ENCODE results near the gene FAM209B.

FAM209B gene

DNA sequence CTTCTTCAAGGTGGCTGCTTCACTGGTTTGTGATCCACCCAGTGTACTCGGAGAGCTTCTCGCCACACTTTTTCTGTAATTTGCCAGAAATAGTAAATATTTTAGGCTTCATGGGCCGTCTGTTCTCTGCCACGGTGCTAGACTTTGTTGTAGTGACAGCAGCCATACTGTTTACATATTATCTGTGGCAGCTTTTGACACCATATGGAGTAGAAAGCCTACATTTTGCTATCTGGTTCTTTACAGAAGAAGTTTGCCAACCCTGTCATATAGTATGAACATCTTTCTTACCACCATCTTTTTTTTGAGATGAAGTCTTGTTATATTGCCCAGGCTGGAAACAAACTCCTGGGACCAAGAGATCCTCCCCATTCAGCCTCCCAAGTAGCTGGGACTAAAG lies 32.5 kb downstream of the FAM209B start:
- H3K9ac ChIP-seq (ENCODE audit: insufficient read length, low read depth), result no peak overlapping the region
- no peaks in the 10 kb centered on the region for H3K36me3 ChIP-seq (ENCODE audit: insufficient read depth, insufficient read length, low read length)
- H3K4me3 ChIP-seq (ENCODE audit: insufficient read length, low read depth), result no peak overlapping the region
- TF ChIP-seq YY1 (IDR thresholded peaks at IDR 0.05; ENCODE audit: insufficient read depth, insufficient read length) (no peak), SUZ12 (IDR thresholded peaks at IDR 0.05; ENCODE audit: extremely low read depth, insufficient read depth, insufficient read length) (no peak), ZNF274 (IDR thresholded peaks at IDR 0.05; ENCODE audit: low read depth, low read length) (no peak)
- no peak for DNase-seq (ENCODE audit: low read depth, low spot score)
- no peaks in the 10 kb centered on the region for H3K4me1 ChIP-seq (ENCODE audit: insufficient read depth, insufficient read length)
- no peaks in the 10 kb centered on the region for H3K27me3 ChIP-seq (ENCODE audit: insufficient read depth, insufficient read length)
- H3K9me3 ChIP-seq (ENCODE audit: insufficient read depth, low read length), result no peaks in the 10 kb centered on the region

- no peak for DNase-seq (ENCODE audit: low read depth, low spot score)
- Histone ChIP-seq H3K27me3 (ENCODE audit: insufficient read depth, insufficient read length) (no peaks in the 10 kb centered on the region), H3K4me3 (ENCODE audit: insufficient read length, low read depth) (no peak overlapping the region), H3K36me3 (ENCODE audit: insufficient read depth, insufficient read length, low read length) (no peaks in the 10 kb centered on the region), H3K9ac (ENCODE audit: insufficient read length, low read depth) (no peak overlapping the region), H3K4me1 (ENCODE audit: insufficient read depth, insufficient read length) (no peaks in the 10 kb centered on the region), H3K9me3 (ENCODE audit: insufficient read depth, low read length) (no peaks in the 10 kb centered on the region)
- TF ChIP-seq YY1 (IDR thresholded peaks at IDR 0.05; ENCODE audit: insufficient read depth, insufficient read length) (no peak), ZNF274 (IDR thresholded peaks at IDR 0.05; ENCODE audit: low read depth, low read length) (no peak), SUZ12 (IDR thresholded peaks at IDR 0.05; ENCODE audit: extremely low read depth, insufficient read depth, insufficient read length) (no peak)
Measured at GRCh38 chr20:56566621-56567020, 33.6 kb downstream of the FAM209B start.

DNA sequence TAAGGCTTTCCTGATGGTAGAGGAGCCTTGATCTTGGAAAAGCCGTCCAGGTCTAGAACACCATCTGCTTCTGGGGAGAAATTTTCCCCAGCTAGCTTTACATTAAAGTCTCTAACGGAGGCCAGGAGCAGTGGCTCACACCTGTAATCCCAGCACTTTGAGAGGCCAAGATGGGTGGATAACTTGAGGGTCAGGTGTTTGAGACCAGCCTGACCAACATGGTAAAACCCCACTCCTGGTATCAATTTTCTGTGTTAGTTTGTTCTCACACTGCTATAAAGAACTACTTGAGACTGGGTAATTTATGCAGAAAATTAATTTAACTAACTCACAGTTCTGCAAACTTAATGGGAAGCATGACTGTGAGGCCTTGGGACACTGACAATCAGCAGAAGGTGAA lies 37.8 kb downstream of the FAM209B start:
- TF ChIP-seq YY1 (IDR thresholded peaks at IDR 0.05; ENCODE audit: insufficient read depth, insufficient read length) (no peak), SUZ12 (IDR thresholded peaks at IDR 0.05; ENCODE audit: extremely low read depth, insufficient read depth, insufficient read length) (no peak), ZNF274 (IDR thresholded peaks at IDR 0.05; ENCODE audit: low read depth, low read length) (no peak)
- H3K9me3 ChIP-seq (ENCODE audit: insufficient read depth, low read length), result no peaks in the 10 kb centered on the region
- no peak overlapping the region for H3K9ac ChIP-seq (ENCODE audit: insufficient read length, low read depth)
- H3K4me3 ChIP-seq (ENCODE audit: insufficient read length, low read depth), result no peak overlapping the region
- no peaks in the 10 kb centered on the region for H3K27me3 ChIP-seq (ENCODE audit: insufficient read depth, insufficient read length)
- no peaks in the 10 kb centered on the region for H3K36me3 ChIP-seq (ENCODE audit: insufficient read depth, insufficient read length, low read length)
- DNase-seq (ENCODE audit: low read depth, low spot score), result no peak
- peaks cover 7% of the 10 kb centered on the region for H3K4me1 ChIP-seq (ENCODE audit: insufficient read depth, insufficient read length)

DNA sequence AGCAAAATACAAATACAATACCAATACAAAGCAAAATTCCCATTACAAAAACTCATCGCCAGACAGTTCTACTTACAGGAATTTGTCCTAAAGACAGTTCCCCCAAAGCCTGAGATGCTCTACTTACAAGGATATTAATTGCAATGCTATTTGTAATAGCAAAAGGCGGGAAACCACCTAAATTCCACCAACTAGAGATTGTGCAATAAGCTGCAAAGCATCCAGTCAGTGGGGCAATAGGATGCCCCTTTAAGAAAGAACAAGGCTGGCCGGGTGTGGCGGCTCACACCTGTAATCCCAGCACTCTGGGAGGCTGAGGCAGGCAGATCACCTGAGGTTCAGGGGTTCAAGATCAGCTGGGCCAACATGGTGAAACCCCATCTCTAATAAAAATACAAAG lies 39.1 kb downstream of the FAM209B start:
- no peak for TF ChIP-seq ZNF274 (IDR thresholded peaks at IDR 0.05; ENCODE audit: low read depth, low read length)
- no peak for TF ChIP-seq YY1 (IDR thresholded peaks at IDR 0.05; ENCODE audit: insufficient read depth, insufficient read length)
- no peak for TF ChIP-seq SUZ12 (IDR thresholded peaks at IDR 0.05; ENCODE audit: extremely low read depth, insufficient read depth, insufficient read length)
- Histone ChIP-seq H3K9ac (ENCODE audit: insufficient read length, low read depth) (no peak overlapping the region), H3K9me3 (ENCODE audit: insufficient read depth, low read length) (no peaks in the 10 kb centered on the region), H3K36me3 (ENCODE audit: insufficient read depth, insufficient read length, low read length) (no peaks in the 10 kb centered on the region), H3K4me3 (ENCODE audit: insufficient read length, low read depth) (no peak overlapping the region), H3K4me1 (ENCODE audit: insufficient read depth, insufficient read length) (peaks cover 7% of the 10 kb centered on the region), H3K27me3 (ENCODE audit: insufficient read depth, insufficient read length) (no peaks in the 10 kb centered on the region)
- DNase-seq (ENCODE audit: low read depth, low spot score), result no peak

- Histone ChIP-seq H3K9me3 (ENCODE audit: insufficient read depth, low read length) (no peaks in the 10 kb centered on the region), H3K36me3 (ENCODE audit: insufficient read depth, insufficient read length, low read length) (no peaks in the 10 kb centered on the region), H3K4me3 (ENCODE audit: insufficient read length, low read depth) (no peak overlapping the region), H3K4me1 (ENCODE audit: insufficient read depth, insufficient read length) (peaks cover 10% of the 10 kb centered on the region), H3K27me3 (ENCODE audit: insufficient read depth, insufficient read length) (no peaks in the 10 kb centered on the region), H3K9ac (ENCODE audit: insufficient read length, low read depth) (no peak overlapping the region)
- DNase-seq (ENCODE audit: low read depth, low spot score), result no peak
- no peak for TF ChIP-seq SUZ12 (IDR thresholded peaks at IDR 0.05; ENCODE audit: extremely low read depth, insufficient read depth, insufficient read length)
- no peak for TF ChIP-seq YY1 (IDR thresholded peaks at IDR 0.05; ENCODE audit: insufficient read depth, insufficient read length)
- no peak for TF ChIP-seq ZNF274 (IDR thresholded peaks at IDR 0.05; ENCODE audit: low read depth, low read length)
Measured at GRCh38 chr20:56573986-56574385, 40.9 kb downstream of the FAM209B start.

DNA sequence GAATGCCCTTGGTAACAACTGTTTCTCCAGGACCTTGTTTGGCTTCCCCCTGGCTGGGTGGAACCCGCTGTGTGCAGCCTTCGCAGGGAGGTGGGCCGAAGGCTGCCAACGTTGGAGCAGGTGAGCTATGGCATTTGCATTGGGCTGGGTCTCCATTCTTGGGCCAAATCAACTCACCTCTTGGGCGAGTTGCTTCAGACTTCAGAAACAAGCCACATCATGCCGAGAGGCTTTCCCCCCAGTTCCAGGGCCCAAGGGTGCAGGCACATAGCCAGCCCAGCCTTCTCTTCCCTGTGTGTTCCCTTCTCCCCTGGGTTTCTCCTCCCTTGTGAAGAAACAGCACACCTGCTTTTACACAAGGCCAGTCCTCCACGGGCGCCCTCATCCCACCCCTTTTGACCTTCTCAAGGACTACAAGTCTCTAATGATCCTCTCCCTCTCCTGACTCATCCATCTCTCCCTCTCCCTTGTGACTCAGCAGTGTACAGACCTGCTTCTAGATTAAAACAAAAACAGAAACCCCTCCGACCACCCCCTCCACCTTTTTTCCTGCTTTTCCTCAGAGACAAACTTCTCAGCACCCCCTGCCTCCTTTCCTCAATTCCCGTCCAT lies 41.6 kb downstream of the FAM209B start:
- Histone ChIP-seq H3K9me3 (ENCODE audit: insufficient read depth, low read length) (no peaks in the 10 kb centered on the region), H3K9ac (ENCODE audit: insufficient read length, low read depth) (no peak overlapping the region), H3K4me3 (ENCODE audit: insufficient read length, low read depth) (no peak overlapping the region), H3K36me3 (ENCODE audit: insufficient read depth, insufficient read length, low read length) (no peaks in the 10 kb centered on the region), H3K4me1 (ENCODE audit: insufficient read depth, insufficient read length) (peaks cover 15% of the 10 kb centered on the region), H3K27me3 (ENCODE audit: insufficient read depth, insufficient read length) (no peaks in the 10 kb centered on the region)
- no peak for TF ChIP-seq YY1 (IDR thresholded peaks at IDR 0.05; ENCODE audit: insufficient read depth, insufficient read length)
- no peak for TF ChIP-seq SUZ12 (IDR thresholded peaks at IDR 0.05; ENCODE audit: extremely low read depth, insufficient read depth, insufficient read length)
- TF ChIP-seq ZNF274 (IDR thresholded peaks at IDR 0.05; ENCODE audit: low read depth, low read length), result no peak
- no peak for DNase-seq (ENCODE audit: low read depth, low spot score)

GRCh38 chr20:56575157-56575556 lies 42.1 kb downstream of the FAM209B start:
- Histone ChIP-seq H3K27me3 (ENCODE audit: insufficient read depth, insufficient read length) (no peaks in the 10 kb centered on the region), H3K36me3 (ENCODE audit: insufficient read depth, insufficient read length, low read length) (no peaks in the 10 kb centered on the region), H3K9me3 (ENCODE audit: insufficient read depth, low read length) (no peaks in the 10 kb centered on the region), H3K4me1 (ENCODE audit: insufficient read depth, insufficient read length) (peaks cover 18% of the 10 kb centered on the region), H3K9ac (ENCODE audit: insufficient read length, low read depth) (no peak overlapping the region), H3K4me3 (ENCODE audit: insufficient read length, low read depth) (no peak overlapping the region)
- TF ChIP-seq YY1 (IDR thresholded peaks at IDR 0.05; ENCODE audit: insufficient read depth, insufficient read length), result no peak
- no peak for TF ChIP-seq SUZ12 (IDR thresholded peaks at IDR 0.05; ENCODE audit: extremely low read depth, insufficient read depth, insufficient read length)
- TF ChIP-seq ZNF274 (IDR thresholded peaks at IDR 0.05; ENCODE audit: low read depth, low read length), result no peak
- no peak for DNase-seq (ENCODE audit: low read depth, low spot score)
